SKM-1 treated with dmso at 0.1 percent for 144 hours (cell line): Measurements from ENCODE around the gene UBE2QL1.

ENCODE experiments used
- DNase-seq: peaks from one replicate; lab custom pipeline; 2025; ENCODE audit not compliant: unreplicated experiment; lab: John Stamatoyannopoulos, UW

UBE2QL1 gene

GRCh38 chr5:6427694-6428093, 21.0 kb upstream of the UBE2QL1 start:
- no peak for DNase-seq

- no peak for DNase-seq
These were observed 18.1 kb upstream of the UBE2QL1 start for GRCh38 chr5:6430418-6431028.

GRCh38 chr5:6431214-6432195, 17.2 kb upstream of the UBE2QL1 start:
- no peak for DNase-seq

- DNase-seq: no peak
These were observed 16.5 kb upstream of the UBE2QL1 start for GRCh38 chr5:6432206-6432605.

- no peak for DNase-seq
These were observed 13.9 kb upstream of the UBE2QL1 start for GRCh38 chr5:6434731-6435130.

GRCh38 chr5:6435356-6435755, 13.3 kb upstream of the UBE2QL1 start:
- no peak for DNase-seq

- DNase-seq: no peak
These were observed 11.8 kb upstream of the UBE2QL1 start for GRCh38 chr5:6436715-6437331.

- no peak for DNase-seq
These were observed 8.8 kb upstream of the UBE2QL1 start for GRCh38 chr5:6439588-6440550.

- no peak for DNase-seq
These were observed 6.3 kb upstream of the UBE2QL1 start for GRCh38 chr5:6442333-6442732.

GRCh38 chr5:6443326-6443725, 5.3 kb upstream of the UBE2QL1 start:
- no peak for DNase-seq

GRCh38 chr5:6446042-6446441, 2.6 kb upstream of the UBE2QL1 start:
- no peak for DNase-seq

GRCh38 chr5:6446626-6447309, 1.9 kb upstream of the UBE2QL1 start:
- no peak for DNase-seq

GRCh38 chr5:6447384-6448140, 1.1 kb upstream of the UBE2QL1 start:
- no peak for DNase-seq

- DNase-seq: no peak
These were observed 543 bp upstream of the UBE2QL1 start for GRCh38 chr5:6448141-6448491.

- no peak for DNase-seq
These were observed 953 bp downstream of the UBE2QL1 start for GRCh38 chr5:6449465-6450158.

GRCh38 chr5:6450319-6450833, 1.7 kb downstream of the UBE2QL1 start:
- DNase-seq: no peak

GRCh38 chr5:6452622-6453504, 4.2 kb downstream of the UBE2QL1 start:
- no peak for DNase-seq
